ENCODE measurements around the gene C6orf62.

C6orf62 gene

GRCh38 chr6:24690593-24690992 lies 28.4 kb downstream of the C6orf62 start:
- TF ChIP-seq CTCF (IDR thresholded peaks at IDR 0.05; ENCODE audit: insufficient read depth, low read length, poor library complexity, severe bottlenecking): no peak
- H3K4me3 ChIP-seq (replicated peaks; ENCODE audit: low read depth, low read length): no peak overlapping the region
- H3K27me3 ChIP-seq (replicated peaks; ENCODE audit: control insufficient read depth, insufficient read depth, low read length): no peaks in the 10 kb centered on the region
- DNase-seq (ENCODE audit: extremely low read depth, insufficient read length): no peak
- no peaks in the 10 kb centered on the region for H3K36me3 ChIP-seq (ENCODE audit: control insufficient read depth, insufficient read depth, low read length)

- Histone ChIP-seq H3K36me3 (ENCODE audit: control insufficient read depth, insufficient read depth, low read length) (no peaks in the 10 kb centered on the region), H3K4me3 (replicated peaks; ENCODE audit: low read depth, low read length) (no peak overlapping the region), H3K27me3 (replicated peaks; ENCODE audit: control insufficient read depth, insufficient read depth, low read length) (no peaks in the 10 kb centered on the region)
- DNase-seq (ENCODE audit: extremely low read depth, insufficient read length): no peak
- no peak for TF ChIP-seq CTCF (IDR thresholded peaks at IDR 0.05; ENCODE audit: insufficient read depth, low read length, poor library complexity, severe bottlenecking)
These were observed 29.0 kb downstream of the C6orf62 start for GRCh38 chr6:24689964-24690363.

- H3K27me3 ChIP-seq (replicated peaks; ENCODE audit: control insufficient read depth, insufficient read depth, low read length): no peaks in the 10 kb centered on the region
- no peak overlapping the region for H3K4me3 ChIP-seq (replicated peaks; ENCODE audit: low read depth, low read length)
- no peak for TF ChIP-seq CTCF (IDR thresholded peaks at IDR 0.05; ENCODE audit: insufficient read depth, low read length, poor library complexity, severe bottlenecking)
- no peak for DNase-seq (ENCODE audit: extremely low read depth, insufficient read length)
- H3K36me3 ChIP-seq (ENCODE audit: control insufficient read depth, insufficient read depth, low read length): no peaks in the 10 kb centered on the region
These were observed 32.0 kb downstream of the C6orf62 start for GRCh38 chr6:24686946-24687345.

- H3K36me3 ChIP-seq (ENCODE audit: control insufficient read depth, insufficient read depth, low read length): no peaks in the 10 kb centered on the region
- TF ChIP-seq CTCF (IDR thresholded peaks at IDR 0.05; ENCODE audit: insufficient read depth, low read length, poor library complexity, severe bottlenecking): no peak
- H3K27me3 ChIP-seq (replicated peaks; ENCODE audit: control insufficient read depth, insufficient read depth, low read length): no peaks in the 10 kb centered on the region
- no peak overlapping the region for H3K4me3 ChIP-seq (replicated peaks; ENCODE audit: low read depth, low read length)
- DNase-seq (ENCODE audit: extremely low read depth, insufficient read length): no peak
These were observed 32.5 kb downstream of the C6orf62 start for GRCh38 chr6:24686408-24686807.

DNA sequence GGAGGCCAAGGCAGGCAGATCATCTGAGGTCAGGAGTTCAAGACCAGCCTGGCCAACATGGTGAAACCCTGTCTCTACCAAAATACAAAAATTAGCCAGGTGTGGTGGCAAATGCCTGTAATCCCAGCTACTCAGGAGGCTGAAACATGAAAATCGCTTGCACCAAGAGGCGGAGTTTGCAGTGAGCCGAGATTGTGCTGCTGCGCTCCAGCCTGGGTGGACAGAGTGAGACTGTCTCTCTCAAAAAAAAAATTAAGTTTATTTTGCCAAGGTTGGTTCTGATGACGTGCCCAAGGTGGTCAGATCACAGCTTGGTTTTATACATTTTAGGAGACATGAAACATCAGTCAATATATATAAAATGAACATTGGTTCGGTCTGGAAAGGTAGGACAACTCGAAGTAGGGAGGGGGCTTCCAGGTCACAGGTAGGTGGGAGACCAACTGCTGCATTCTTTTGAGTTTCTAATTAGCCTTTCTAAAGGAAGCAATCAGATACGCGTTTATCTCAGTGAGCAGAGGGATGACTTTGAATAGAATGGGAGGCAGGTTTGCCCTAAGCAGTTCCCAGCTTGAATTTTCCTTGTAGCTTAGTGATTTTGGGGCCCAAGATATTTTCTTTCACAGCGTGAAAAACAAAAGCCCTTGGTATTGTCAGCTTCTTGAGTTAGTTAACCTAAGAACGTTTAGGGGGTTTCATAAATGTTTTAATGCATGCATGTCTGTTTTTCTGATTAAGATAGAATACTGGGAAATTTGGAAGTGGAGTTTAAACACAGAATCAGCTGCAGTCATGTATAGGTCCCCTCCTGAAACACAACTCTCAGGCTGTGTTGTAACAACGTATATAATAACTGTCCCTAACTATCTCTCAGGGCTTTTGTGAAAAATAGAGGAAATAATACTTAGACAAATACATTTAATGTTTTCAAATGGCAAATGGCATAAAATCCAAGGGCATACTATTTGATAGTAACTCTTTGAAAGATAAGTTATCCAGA lies 35.4 kb downstream of the C6orf62 start:
- TF ChIP-seq CTCF (IDR thresholded peaks at IDR 0.05; ENCODE audit: insufficient read depth, low read length, poor library complexity, severe bottlenecking): no peak
- no peaks in the 10 kb centered on the region for H3K36me3 ChIP-seq (ENCODE audit: control insufficient read depth, insufficient read depth, low read length)
- H3K4me3 ChIP-seq (replicated peaks; ENCODE audit: low read depth, low read length): no peak overlapping the region
- DNase-seq (ENCODE audit: extremely low read depth, insufficient read length): no peak
- no peaks in the 10 kb centered on the region for H3K27me3 ChIP-seq (replicated peaks; ENCODE audit: control insufficient read depth, insufficient read depth, low read length)

Data from GM06990 (cell line).